GM19467 (cell line): ENCODE data around the gene ECT2L.

Source experiments
- ATAC-seq: cut with Tn5 transposase; IDR thresholded peaks from one replicate; pipeline ENCODE4 v1.9.1; 2021; ENCODE audit warnings: mild to moderate bottlenecking, moderate library complexity; ENCODE audit not compliant: unreplicated experiment

Gene ECT2L

DNA sequence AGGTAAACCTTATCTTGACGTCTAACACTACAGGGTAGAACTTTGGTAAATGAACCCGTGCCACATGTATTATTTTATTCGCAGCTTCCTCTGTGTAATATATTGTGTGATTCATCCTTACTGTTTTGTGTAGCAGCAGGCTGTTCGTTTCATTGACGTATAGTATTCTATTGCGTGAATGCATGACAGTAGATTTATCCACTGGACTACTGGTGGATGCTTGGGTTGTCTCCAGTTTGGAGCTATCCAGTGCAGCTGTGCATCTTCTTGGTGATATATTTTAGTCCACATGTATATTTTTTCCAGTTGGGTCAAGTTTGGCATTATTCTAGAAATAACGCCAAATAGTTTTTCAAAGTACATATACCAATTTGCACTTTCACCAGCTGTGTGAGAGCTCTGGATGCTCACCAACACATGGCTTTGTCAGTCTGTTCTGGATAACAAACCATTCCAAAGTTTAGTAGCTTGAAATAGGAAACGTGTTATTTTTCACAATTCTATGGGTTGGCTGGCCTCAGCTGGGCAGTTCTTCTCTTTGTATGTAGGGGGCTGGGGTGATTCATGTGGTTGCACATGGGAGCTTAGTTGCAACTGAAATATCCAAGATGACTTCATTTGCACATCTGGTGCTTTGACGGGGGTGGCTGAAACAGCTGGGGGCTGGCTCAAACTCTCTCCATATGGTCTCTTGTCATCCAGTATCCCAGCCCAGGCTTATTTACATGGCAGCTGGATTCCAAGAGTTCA lies 9.3 kb downstream of the ECT2L start:
- ATAC-seq = no peak

DNA sequence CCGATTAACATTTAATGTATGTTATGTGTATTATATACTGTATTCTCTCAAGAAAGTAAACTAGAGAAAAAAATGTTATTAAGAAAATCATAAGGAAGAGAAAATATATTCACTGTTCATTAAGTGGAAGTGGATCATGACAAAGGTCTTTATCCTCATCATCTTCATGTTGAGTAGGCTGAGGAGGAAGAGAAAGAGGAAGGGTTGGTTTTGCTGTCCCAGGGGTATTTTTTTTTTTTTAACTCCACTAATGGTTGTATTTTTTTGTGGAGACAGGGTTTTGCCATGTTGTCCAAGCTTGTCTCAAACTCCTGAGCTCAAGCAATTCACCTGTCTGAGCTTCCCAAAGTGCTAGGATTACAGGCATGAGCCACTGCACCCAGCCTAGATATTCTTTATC lies 11.0 kb downstream of the ECT2L start:
- no peak for ATAC-seq

DNA sequence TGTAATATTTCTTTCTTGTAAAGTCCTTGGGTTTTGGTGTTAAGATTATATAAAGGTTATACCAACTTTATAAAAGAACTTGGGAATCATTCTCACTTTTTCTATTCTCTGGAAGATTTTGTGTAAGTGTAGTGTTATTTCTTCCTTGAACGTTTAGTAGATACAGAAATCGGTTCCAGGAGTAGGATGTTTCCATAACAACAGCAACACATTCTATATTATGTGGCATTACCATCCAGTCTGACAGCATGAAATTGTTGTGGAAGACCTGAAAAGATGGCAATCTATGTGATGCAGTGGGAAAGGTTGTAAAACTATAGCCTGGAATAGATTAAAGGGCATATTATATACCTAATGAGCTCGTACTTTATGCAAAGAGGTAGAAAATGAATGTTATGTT lies 13.8 kb downstream of the ECT2L start:
- no peak for ATAC-seq

DNA sequence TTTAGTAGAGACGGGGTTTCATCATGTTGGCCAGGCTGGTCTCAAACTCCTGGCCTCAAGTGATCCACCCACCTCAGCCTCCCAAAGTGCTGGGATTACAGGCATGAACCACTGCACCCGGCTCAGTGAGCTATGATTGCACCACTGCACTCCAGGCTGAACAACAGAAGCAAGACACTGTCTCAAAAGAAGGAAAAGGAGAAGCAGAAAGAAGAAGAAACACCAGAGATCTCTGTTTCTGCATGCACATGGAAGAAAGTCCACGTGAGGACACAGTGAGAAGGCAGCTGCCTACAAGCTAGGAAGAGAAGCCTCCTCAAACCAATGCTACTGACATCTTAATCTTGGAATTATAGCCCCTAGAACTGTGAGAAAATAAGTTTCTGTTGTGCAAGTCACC lies 16.0 kb downstream of the ECT2L start:
- no peak for ATAC-seq

DNA sequence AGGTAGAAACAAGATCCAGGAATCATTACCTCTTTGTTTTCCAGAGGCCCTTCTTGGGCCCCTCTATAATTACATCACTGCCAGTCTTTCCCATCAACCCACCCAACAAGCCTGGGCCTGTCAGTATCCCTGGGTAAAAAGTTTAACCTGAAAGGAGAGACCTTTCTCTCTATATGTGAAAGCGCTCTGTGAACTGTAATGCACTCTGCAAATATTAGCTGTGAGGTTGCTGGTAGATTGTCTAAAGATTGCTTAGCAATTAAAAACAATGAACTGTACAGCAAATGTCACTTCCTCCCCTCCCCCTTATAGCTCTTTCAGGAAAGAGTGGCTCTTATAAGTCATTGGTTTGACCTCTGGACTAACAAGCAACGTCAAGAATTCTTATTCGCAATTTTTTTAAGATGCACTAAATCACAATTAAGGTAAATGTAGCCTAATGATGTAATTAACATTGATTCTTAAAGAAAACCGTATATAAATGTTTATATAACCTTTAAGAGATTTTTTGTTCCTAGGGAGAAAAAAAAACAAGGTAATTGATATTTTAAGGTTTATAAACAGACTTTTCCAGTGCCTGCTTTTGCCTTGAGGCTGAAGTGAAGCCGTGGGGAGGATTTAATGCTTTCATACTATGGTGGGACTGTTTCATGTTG lies 18.4 kb downstream of the ECT2L start:
- ATAC-seq = no peak

DNA sequence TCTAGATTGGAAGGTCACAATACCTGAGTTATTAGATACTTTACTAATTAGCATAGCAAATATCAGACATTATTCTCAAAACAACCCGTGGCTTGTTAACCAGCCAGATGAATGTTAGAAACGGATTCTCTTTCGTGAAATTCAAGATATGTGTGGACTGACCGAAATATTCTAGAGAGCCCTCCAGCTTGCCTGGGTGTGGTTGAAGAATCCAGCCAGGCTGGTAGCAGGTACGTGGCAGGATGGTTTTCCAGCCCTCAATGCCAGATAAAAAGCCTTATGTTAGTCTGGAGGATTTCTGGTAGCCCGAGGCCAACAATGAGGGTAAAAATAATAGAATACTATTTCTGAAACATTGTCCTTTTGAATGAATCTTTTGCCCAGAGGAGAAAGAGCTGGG lies 19.3 kb downstream of the ECT2L start:
- ATAC-seq = no peak

DNA sequence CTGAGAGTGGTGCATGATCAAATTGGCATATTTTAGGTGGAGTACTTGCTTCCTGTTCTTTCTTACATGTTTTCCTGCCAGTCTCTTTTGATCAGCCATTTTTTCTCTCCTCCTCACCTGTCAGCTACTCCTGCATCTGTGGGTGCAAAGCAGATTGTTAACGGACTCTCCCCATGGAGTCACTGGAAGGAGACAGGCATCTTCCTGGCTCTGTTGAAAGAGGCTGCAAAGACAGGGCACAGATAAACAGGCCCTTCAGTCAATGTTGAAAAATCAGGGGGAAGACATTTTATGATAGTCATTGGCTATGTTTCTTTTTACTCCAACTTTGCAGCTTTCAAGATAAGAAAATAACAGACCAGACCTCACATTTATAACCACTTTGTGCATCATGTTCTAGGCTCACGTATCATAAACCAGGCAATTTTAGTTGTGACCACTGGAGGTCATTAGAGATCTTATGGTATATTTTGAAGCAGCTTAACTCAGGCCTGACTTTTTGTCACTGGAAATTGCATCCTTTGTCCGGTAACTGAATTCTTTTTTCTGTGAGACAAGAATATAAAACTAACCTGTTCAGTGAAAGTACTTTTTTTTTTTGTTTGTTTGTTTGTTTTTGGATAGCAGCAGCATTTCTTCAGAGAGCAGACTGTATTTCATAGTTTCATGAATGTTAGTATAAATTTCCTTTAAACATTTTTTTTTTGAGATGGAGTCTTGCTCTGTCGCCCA lies 20.1 kb downstream of the ECT2L start:
- no peak for ATAC-seq

DNA sequence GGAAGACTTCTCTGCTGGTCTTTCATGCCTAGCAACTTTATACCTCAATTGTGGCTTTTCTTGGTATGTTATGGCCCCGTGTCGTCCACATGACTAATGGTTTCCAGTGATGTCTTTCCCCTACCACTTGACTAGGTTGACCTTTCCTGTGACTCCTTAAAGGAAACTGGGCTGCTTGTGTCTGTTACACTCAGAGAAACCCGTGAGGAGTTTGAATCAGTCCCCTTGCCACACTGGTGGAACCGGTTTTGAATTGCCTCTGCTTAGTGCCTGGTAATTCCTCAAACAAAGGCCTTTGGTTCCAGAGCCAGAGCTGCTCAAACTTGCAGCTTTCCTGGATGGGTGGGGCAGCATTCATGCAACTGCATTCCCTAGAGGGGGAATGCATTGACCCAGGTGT lies 21.9 kb downstream of the ECT2L start:
- no peak for ATAC-seq

DNA sequence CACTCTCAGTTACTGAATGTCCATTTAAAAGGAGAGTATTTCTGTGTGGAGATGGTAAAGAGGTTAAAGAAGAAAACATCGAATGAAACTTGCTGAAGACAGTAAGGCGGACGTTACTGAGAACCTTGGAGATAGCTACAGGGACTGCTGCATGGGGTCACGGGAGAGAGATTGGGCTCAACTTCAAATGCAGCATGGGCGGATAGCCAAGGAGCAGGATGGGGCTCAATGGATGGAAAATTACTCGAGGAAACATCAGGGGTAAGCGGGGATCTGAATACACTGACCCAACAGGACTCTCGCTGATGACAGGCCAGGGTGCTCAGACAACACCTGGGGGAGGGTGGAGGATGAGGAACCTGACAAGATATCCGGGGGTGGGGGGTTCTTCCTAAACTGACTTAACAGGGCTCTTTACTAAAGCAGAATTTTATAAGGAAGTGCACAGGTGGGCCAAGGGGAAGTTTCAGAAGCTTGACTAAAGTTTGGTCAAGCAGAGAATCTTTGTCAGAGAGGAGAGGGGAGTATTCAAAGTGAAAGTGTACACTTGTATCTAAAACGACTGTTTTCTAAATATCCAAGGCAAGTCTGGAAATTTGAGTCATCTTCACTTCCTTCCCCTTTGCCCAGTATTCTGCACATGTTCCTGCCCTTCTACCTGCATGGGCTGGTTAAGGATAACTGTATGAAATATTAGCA lies 22.8 kb downstream of the ECT2L start:
- peak; percentile 70 for ATAC-seq

DNA sequence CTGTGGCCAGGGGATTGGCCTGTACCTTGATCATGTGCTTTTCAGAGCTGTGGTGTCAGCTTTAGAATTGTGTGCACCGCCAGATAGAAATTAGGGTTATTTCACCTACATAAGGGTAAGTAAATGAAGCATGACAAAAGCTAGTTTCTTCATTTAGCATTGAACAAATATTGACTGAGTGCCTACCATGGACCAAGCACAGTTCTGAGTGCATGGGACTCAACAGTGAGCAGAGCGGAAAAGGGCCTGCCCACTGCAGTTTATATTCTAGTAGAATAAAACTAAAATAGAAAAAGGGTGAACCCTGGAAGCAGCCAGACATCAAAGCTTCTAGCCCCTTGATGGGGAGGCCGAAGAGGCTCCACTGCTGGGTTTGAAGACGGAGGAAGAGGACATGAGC lies 25.6 kb downstream of the ECT2L start:
- no peak for ATAC-seq

DNA sequence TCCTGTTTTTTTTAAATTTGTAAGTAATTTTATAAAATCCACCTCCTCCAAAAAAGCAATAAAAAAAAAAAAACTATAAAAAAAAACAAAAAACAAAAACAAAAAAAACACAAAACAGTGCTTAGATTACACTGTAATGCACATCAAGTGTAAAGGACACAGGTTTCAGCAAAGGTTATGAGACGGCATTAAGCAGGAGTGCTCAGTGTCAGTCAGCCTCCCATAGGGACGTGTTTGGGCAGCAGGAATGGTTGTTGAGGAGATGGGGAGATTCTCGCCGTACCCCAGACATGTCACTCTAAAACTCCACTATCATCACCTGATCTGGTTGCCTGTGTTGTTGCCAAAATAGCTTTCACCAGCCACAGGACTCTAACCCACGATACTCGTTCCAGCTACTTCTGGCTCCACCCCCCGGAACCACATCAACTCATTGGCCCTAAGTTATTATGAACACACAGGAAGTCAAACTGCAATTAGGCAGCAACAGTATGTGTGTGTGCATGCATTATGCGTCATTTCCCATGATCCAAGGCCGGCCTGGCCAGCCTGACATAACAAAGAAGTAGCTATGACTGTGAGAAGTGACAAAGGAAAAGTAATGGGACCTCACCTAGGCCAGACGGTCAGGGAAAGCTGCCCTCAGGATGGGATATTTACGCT lies 28.7 kb downstream of the ECT2L start:
- no peak for ATAC-seq

DNA sequence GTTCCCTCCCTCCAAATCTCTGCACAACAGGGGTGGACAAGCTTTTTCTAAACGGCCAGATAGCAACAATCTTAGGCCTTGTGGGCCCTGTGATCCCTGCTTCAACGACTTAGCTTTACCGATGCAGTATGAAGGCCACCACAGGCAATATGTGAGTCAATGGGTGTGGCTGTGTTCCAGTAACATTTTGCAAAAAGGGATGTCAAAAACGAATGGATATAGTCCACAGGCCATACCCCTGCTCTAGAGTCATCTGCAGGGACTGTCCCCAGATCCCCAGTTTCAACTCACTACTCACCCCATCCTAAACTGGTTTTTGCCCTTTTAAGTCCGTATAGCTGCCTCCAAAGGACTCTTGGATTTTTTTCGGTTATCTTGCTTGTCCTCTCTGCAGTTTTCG lies 34.4 kb downstream of the ECT2L start:
- no peak for ATAC-seq

DNA sequence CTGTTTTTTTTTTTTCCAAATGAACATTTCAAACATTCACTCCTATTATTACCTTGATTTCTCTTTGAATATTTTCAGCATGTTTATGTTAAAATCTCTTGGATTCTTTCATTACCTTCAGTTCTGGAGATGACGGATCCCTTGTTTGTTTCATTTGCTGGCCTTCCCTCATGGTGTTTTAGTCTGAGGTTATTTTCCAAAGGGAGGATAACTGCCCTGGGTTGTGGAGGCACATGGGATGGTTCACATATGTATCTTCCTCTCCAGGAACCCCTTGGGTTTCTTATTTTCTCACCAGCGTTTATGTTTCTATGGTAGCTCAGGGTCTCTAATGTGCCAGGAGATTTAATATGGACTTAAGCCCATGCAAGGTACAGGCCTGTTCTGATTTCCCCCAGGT lies 36.3 kb downstream of the ECT2L start:
- ATAC-seq = no peak

DNA sequence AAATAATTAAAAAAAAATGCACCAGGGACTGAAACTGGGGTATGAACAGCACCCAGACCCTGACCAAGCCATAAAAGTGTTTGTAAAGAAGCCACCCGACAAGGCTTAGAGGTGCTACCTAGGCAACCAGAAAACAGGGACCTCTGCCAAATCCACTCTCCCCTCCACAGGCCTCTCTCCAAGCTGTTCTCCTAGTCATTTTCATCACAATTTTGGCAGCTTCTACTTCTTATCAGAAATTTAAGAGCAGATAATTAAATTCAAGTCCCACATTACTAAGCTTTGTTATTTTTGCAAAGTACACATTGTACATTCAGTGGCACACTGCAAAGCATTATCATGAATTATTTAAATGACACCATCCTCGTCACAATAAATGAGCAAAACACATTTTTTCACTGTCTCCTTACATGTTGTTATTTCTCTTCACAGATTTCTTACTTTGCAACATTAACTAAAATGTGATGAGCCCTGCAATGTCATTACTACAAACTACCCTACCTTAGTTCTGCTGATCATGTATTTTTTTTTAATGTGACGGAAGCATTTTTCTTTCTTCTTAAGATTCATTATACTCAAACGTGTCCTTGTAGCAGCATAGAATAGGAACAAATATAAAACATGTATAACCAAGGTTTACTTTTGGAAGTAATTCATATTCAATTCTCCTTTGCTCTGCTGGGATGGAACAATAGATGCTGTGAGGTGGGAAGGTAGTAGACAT lies 38.1 kb downstream of the ECT2L start:
- no peak for ATAC-seq

DNA sequence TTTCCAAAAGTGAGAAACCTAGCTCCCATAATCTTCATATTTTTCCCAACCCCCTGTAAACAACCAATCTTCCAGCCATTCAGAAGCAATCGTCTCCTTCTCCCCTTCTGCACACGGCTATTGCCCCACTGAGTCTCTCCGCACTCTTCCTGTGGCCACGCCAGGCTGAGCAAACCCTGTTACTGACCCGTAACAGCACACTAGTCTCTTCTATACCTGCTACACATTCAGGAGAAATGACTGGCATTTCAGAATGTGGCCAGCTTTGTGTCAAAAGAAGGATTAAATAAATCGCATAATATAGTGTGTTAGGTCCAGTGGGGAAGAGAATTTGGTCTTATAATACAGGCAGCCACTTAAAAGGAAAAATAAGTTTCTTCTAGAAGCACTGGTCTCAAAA lies 41.4 kb downstream of the ECT2L start:
- no peak for ATAC-seq

DNA sequence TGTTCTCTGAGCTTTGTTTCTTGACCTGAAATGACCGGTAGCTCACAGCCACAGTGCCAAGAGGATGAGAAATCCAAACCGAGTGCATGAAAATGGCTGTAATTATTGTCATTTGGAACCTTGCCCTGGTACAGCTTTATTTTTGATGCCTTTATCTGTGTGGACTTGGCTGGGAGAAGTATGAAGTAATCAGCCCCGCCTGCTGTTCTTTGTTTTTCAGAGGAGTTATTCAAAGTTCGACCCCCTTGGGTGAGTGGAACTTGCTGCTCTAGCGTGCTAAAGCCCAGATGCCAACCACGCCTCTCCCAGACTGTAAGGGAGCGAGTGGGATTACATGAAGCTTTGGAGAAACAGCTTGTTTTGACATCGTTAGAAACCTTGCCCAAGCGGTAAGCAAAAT lies 48.3 kb downstream of the ECT2L start:
- no peak for ATAC-seq

DNA sequence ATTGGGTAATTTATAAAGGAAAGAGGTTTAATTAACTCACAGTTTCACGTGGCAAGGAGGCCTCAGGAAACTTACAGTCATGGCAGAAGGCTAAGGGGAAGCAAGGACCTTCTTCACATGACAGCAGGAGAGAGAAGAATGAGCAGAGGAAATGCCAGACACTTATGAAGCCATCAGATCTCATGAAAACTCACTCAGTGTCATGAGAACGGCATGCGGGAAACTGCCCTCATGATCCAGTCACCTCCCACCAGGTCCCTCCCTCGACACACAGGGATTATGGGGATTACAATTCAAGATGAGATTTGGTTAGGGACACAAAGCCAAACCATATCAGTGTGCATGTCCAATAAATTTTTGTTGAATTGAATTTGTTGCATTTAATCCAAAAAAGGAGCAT lies 52.0 kb downstream of the ECT2L start:
- ATAC-seq = no peak

DNA sequence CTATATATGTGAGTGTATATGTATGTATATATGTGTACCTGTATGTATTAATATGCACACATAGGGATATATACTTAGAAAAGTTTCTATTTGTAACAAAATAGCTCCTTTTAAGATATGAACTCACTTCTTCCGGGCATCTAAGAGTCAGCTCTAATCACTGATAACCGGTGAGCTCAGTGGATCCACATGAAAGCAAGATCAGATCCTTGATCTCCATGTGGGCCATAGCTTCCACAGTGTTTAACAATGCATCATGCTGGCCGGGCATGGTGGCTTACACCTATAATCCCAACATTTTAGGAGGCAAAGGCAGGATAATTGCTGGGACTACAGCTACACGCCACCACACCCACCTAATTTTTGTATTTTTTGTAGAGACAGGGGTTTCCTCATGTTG lies 52.6 kb downstream of the ECT2L start:
- ATAC-seq = no peak

DNA sequence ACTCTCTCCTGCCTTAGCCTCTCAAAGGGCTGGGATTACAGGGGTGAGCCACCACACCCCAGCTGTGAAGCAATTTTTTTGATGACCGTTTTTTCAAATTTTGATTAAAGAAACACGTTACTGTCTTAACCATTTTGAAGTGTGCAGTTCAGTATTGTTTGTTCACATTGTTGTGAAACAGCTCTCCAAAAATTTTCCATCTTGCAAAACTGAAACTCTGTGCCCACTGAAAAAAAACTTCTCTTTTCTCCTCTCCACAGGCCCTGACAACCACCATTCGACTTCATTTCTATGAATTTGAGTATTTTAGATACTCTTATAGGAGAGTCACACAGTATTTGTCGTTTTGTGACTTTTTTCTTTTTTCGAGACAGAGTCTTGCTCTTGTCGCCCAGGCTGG lies 53.9 kb downstream of the ECT2L start:
- no peak for ATAC-seq

DNA sequence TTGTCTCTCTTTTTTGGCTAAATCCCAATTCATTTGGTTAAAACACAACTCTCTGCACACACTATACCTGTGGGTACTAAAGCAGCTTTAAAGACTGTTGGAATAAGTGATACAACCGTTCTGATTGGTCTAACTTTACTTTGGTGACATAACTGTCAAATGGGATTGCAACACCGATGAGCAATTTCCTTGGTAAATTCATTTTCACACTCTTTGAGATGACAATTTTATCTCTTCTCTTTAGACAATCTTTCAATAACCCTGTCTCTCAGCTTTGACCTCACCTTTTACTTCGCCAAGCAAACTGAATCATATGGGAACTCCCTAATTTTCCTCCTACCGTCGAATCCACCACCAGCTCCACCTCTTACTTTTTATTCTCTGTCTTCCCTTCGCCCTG lies 60.8 kb downstream of the ECT2L start:
- ATAC-seq = no peak
